GM18868 (cell line): ENCODE data around the gene ADD3.
"Not testable (repeated sequence)": the region's sequence is repeated elsewhere in the genome, so short reads cannot be mapped to it uniquely, and the experiment has no call there.

Experiments used
- ATAC-seq: cut with Tn5 transposase; IDR thresholded peaks from one replicate; pipeline ENCODE4 v1.9.1; 2021; ENCODE audit warnings: mild to moderate bottlenecking, moderate library complexity; ENCODE audit not compliant: unreplicated experiment

Gene ADD3

GRCh38 chr10:110101464-110102144 lies 93.8 kb downstream of the ADD3 start:
- no peak for ATAC-seq

DNA sequence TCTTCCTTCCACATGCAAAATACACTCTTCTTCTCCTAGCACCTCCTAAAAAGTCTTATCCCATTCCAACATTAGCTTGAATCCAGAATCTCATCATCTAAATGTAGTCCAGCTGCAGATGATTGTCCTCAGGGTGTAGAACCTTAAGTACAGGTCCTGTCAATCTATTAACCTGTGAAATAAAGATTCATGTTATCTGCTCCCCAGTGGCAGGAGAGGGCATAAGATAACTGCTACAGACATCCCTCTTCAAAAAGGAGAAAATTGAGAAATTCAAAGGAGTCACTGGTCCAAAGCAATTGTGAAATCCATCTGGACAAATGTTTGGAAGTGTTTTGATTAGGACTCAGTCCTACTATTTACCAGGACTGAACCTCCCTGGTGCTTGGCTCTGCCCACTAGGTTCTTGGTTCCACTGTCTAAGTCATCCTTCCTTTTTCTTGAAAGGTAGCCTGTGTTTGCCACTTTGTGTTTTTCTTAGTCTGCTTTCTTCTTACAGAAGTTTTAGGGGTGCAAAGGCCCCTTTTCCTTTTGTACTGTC lies 96.2 kb downstream of the ADD3 start:
- ATAC-seq, result no peak

DNA sequence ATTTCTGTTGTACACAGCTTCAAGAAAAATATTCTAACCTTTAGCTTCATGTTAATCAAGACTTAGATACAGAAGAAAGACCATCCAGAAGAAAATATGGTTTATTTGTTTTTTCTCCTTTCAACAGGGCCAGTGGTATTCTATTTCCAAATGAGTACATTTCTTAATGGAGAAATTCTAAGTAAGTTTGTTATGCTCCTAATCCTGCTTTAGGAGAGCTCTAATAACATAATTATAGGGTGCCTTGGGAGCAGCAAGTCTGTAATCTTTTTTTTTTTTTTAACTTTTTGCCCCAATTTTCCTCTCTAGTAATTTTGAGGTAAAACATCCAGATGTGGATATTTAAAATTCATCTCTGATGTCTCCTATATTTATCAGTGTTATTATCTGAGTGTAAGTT lies 98.1 kb downstream of the ADD3 start:
- ATAC-seq, result no peak

- ATAC-seq, result no peak
Measured at GRCh38 chr10:110107430-110107829, 99.6 kb downstream of the ADD3 start.

DNA sequence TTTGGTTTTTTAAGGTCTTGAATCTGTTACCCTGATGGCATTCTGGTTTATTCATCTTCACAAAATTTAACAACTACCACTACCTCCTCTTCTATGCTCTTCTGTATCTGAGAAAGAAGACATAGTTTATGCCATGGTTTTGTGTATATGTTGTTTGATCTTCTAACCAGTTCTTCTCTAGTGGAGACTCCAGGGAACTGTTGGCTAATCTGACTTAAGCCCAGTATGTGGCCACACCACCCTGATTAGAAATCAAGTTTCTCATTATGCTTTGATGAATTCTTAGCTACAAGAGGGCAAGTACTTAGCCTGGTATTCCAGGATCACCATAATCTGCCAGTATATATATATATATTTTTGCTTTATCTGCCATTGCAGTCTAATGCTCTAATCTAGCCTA lies 100.1 kb downstream of the ADD3 start:
- ATAC-seq, result no peak

GRCh38 chr10:110109511-110109910 lies 101.7 kb downstream of the ADD3 start:
- no peak for ATAC-seq

DNA sequence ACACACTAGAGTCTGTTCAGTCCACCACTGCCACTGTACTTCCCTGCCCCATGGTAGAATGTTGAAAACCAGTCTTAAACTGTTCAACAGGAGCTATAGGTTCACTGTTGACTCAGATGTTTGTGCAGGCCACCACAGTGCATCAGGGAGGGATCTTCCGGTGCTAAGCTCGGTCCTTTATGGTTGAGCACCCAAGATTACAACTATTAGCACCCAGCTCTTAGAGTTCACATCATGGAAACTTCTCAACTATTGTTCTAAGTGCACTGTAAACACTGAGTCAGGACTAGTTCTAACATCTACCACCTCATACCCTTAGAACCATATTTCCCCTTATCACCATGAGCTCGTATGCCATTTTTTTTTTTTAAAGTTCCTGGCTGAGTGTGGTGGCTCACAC lies 102.6 kb downstream of the ADD3 start:
- no peak for ATAC-seq

- ATAC-seq, result no peak
Measured at GRCh38 chr10:110113670-110114337, 106.0 kb downstream of the ADD3 start.

DNA sequence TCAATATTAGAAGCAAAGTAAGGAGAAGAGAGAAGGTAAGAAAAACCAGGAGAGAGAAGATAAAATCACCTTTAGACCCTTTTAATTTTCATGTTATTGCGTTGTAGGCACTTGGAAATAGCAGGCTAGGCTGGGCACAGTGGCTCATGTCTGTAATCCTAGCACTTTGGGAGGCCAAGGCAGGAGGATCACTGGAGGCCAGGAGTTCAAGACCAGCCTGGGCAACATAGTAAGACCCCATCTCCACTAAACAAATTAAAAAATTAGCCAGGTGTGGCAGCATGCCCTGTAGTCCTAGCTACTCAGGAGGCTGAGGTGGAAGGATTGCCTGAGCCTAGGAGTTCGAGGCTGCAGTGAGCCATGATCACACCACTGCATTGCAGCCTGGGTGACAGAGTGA lies 106.9 kb downstream of the ADD3 start:
- ATAC-seq, result not testable (repeated sequence)

GRCh38 chr10:110115784-110116520 lies 108.2 kb downstream of the ADD3 start:
- no peak for ATAC-seq

GRCh38 chr10:110118891-110119621 lies 111.3 kb downstream of the ADD3 start:
- no peak for ATAC-seq

DNA sequence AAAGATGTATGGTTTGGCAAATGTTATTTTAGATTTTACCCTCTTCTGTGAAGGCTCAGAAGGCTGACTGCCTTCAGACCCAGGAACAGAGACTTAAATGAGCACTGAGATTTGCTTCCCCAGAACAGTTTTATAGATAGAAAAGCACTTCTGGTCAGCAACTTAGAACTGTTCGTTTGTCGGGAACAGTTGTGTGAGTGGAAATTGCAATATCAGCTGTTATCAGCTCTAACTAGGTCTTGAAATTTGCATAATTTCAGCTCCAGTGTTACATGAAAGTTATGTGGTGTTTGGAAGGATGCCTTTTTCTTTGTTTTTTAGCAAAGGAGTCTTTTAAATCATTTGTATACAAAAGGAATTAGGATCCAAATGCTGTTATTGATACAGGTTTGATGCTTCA lies 115.8 kb downstream of the ADD3 start:
- no peak for ATAC-seq

DNA sequence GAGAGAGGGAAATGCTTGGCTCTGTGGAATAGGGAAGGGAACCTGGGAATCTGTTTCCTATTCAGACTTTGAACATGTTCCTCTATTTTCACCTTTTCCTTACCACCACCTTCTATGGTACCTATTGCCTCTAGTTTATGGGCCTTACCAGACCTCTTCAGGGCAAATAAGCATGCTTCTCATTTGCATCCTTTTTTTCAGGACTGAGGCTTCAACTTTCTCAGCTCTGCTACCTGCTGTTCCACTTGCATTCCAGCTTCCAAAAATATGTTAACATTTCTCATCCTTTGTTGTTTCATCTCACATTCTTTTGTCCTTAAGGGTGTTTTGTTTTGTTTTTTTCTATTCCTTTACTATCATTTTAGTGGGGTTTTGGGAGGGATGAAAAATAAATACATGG lies 121.7 kb downstream of the ADD3 start:
- ATAC-seq, result no peak

GRCh38 chr10:110134917-110135316 lies 127.1 kb downstream of the ADD3 start:
- no peak for ATAC-seq

GRCh38 chr10:110135836-110136235 lies 128.1 kb downstream of the ADD3 start:
- not testable (repeated sequence) for ATAC-seq

- peak; percentile 46 for ATAC-seq
Measured at GRCh38 chr10:110137142-110137545, 129.4 kb downstream of the ADD3 start.

DNA sequence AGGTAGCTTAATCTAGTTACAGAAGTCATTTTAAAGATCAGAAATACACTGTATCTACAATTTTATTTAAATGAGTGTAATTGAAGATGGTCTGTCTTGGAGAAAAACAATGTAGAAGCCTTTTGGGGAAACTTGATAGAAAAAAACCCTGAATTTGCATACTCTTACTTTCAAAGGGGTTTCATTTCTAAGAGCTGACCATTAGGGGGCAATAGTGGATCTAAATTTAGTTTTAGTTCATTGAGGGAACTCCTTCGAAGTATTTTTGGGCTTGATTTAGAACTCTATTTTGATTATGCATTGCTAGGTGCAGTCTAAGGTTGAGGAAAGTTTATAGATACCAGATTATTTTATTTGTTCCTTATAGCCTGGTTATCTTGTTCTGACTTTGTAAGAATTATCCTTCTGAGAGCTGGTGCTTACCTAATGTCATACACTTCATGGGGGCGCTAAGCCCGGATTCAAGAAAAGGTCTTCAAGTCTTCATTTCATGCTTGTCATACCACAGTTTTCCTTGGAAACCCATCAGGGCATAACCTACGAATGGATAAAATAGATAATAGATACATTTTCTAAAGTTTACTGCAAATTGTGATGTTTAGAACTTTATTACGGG lies 130.5 kb downstream of the ADD3 start:
- peak; percentile 51 for ATAC-seq

GRCh38 chr10:110141185-110141584 lies 133.4 kb downstream of the ADD3 start:
- no peak for ATAC-seq

- ATAC-seq, result no peak
Measured at GRCh38 chr10:110141871-110142635, 134.3 kb downstream of the ADD3 start.

- no peak for ATAC-seq
Measured at GRCh38 chr10:110142965-110143364, 135.2 kb downstream of the ADD3 start.
